HG03060 (cell line): ENCODE measurements around the gene SLC38A5.
"Not testable (repeated sequence)": the region's sequence is repeated elsewhere in the genome, so short reads cannot be mapped to it uniquely, and the experiment has no call there.

ENCODE experiments used
- ATAC-seq: cut with Tn5 transposase; IDR thresholded peaks from one replicate; pipeline ENCODE4 v1.9.1; 2021; ENCODE audit warnings: low read depth, moderate number of reproducible peaks; ENCODE audit not compliant: unreplicated experiment

SLC38A5 gene

GRCh38 chrX:48471504-48471903 is 1.4 kb upstream of the SLC38A5 start:
- no peak for ATAC-seq

GRCh38 chrX:48470833-48471118 is 716 bp upstream of the SLC38A5 start:
- ATAC-seq: no peak

- ATAC-seq: no peak
These were observed 1.1 kb downstream of the SLC38A5 start for GRCh38 chrX:48468693-48469691.

GRCh38 chrX:48468247-48468671 is 1.8 kb downstream of the SLC38A5 start:
- ATAC-seq: no peak

- no peak for ATAC-seq
These were observed 2.7 kb downstream of the SLC38A5 start for GRCh38 chrX:48467281-48467761.

GRCh38 chrX:48466696-48467095 is 3.4 kb downstream of the SLC38A5 start:
- ATAC-seq: no peak

GRCh38 chrX:48465336-48465933 is 4.6 kb downstream of the SLC38A5 start:
- ATAC-seq: no peak

GRCh38 chrX:48461830-48462229 is 8.2 kb downstream of the SLC38A5 start:
- ATAC-seq: no peak

GRCh38 chrX:48460606-48461005 is 9.5 kb downstream of the SLC38A5 start:
- ATAC-seq: no peak

GRCh38 chrX:48460031-48460430 is 10.0 kb downstream of the SLC38A5 start:
- no peak for ATAC-seq

GRCh38 chrX:48459483-48459882 is 10.6 kb downstream of the SLC38A5 start:
- ATAC-seq: no peak

- ATAC-seq: no peak
These were observed 11.3 kb downstream of the SLC38A5 start for GRCh38 chrX:48458711-48459110.

GRCh38 chrX:48456628-48457331 is 13.3 kb downstream of the SLC38A5 start:
- ATAC-seq: no peak

- no peak for ATAC-seq
These were observed 18.4 kb downstream of the SLC38A5 start for GRCh38 chrX:48451708-48452107.

GRCh38 chrX:48450076-48450475 is 20.0 kb downstream of the SLC38A5 start:
- ATAC-seq: no peak

- ATAC-seq: not testable (repeated sequence)
These were observed 22.9 kb downstream of the SLC38A5 start for GRCh38 chrX:48447201-48447600.

GRCh38 chrX:48433713-48434112 is 36.3 kb downstream of the SLC38A5 start:
- not testable (repeated sequence) for ATAC-seq

GRCh38 chrX:48430166-48430565 is 39.9 kb downstream of the SLC38A5 start:
- ATAC-seq: not testable (repeated sequence)

GRCh38 chrX:48429606-48430005 is 40.5 kb downstream of the SLC38A5 start:
- not testable (repeated sequence) for ATAC-seq

- not testable (repeated sequence) for ATAC-seq
These were observed 42.9 kb downstream of the SLC38A5 start for GRCh38 chrX:48427027-48427716.
